Effector memory CD8-positive, alpha-beta T cell (primary cell): ENCODE data around the gene IL1B.
"Not testable (repeated sequence)": the region's sequence is repeated elsewhere in the genome, so short reads cannot be mapped to it uniquely, and the experiment has no call there.

Source experiments
- ATAC-seq: fragments of 150-1000 bp; cut with Tn5 transposase; replicated peaks from 2 replicates; pipeline ENCODE4 v1.10.0; 2021; ENCODE audit warnings: mild to moderate bottlenecking, moderate library complexity
- DNase-seq, 3 experiments: peaks; one replicate each; pipeline ENCODE4 v3.0.0; 2021
- H3K27ac Mint-ChIP-seq, 2 donors: one replicate each; pipeline ENCODE4 v1.8.0; 2022; ENCODE audit warnings: mild to moderate bottlenecking in 2 of 2, mixed read lengths in 2 of 2, moderate library complexity in 2 of 2
- H3K27me3 Mint-ChIP-seq, 2 donors: one replicate each; pipeline ENCODE4 v1.8.0; 2022; ENCODE audit warnings: mixed read lengths in 2 of 2
- H3K36me3 Mint-ChIP-seq: one replicate; pipeline ENCODE4 v1.8.0; 2022; ENCODE audit warnings: mild to moderate bottlenecking, moderate library complexity, mixed read lengths; ENCODE audit not compliant: insufficient read depth
- H3K4me1 Mint-ChIP-seq, 2 donors: one replicate each; pipeline ENCODE4 v1.8.0; 2022; ENCODE audit warnings: low read depth in 2 of 2, mixed read lengths in 2 of 2
- H3K4me3 Mint-ChIP-seq, 2 donors: one replicate each; pipeline ENCODE4 v1.8.0; 2022; ENCODE audit warnings: mild to moderate bottlenecking in 2 of 2, mixed read lengths in 2 of 2, moderate library complexity in 2 of 2
- H3K9me3 Mint-ChIP-seq, 2 donors: one replicate each; pipeline ENCODE4 v1.8.0; 2022; ENCODE audit warnings: mixed read lengths in 2 of 2

The IL1B gene

DNA sequence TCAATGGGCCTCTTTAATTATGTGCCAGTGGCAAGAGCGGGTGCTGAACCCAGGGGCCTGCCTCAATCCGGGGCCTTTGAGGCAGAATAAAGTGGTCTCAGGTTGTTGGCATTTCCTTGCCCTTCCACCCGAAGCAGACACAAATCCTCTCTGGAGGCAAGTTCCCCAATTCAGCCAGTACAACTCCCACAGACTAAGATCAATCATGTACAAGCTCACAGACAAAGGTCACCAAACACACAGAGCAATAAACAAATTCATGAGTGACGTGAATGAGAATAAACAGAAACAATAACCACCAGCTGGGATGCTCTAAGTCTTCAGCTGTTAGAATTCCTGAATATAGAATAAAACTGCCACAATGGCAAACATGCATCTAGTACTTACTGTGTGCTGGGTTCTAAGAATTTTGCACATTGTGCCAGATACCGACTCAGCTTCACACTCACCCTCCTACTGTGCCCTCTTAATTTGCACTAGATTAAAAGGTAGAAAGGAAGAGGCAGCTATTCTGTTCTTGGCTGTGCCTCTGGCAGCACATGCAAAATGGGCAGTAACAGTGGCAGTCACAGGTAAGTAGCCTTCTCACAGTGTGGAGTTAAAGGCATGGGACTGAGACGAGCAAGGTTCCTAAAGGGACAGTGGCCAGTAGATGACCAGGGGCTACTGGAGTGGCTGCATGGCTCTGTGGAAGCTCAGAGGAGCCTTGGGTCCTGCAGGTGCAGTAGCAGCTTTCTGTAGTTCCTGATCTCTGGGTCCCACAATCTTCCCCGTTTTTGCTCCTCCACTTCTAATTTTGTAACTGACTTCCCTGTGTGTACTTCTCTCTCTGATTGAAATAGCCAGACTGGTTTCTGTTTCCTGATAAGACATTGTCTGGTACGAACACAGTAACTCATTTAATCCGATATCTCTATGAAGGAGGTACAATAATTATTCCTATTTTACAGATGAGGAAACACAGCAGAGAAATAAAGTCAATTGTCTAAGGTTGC is 34.6 kb upstream of the IL1B start:
- Mint-ChIP-seq H3K36me3 (no peaks in the 10 kb centered on the region), H3K4me1 (no peaks in the 10 kb centered on the region), H3K27me3 (peaks cover 44 to 47% of the 10 kb centered on the region in 2 donors), H3K9me3 (no peaks in the 10 kb centered on the region), H3K27ac (no peak overlapping the region), H3K4me3 (no peak overlapping the region)
- no peak for DNase-seq
- ATAC-seq = no peak

DNA sequence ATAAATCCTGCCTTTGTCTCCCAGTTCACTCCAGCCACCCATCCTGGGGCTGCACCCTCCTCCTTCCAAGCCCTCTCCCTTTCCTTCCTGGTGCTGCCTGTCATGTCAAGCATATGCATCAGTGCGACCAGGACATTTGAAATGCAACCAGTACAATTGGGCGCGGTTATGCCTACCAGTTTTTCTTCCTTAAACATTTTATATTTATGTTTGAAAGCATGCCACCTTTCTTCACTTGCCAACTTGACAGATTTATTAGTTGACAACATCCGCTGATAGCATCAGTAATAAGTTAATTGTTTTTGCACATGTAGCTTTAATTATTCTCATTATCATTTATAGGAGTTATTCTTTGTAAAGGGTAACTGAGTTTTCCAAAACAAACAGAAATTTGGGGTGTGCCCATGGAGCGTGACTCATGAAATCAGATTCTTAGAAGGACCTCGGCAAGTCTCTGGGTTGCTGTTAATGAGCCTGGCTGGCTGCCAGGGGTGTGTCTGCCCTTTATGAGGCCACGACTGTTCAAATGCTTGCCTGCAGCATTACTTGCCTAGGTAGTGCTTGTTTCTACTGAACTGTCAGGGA is 32.8 kb upstream of the IL1B start:
- H3K4me1 Mint-ChIP-seq = no peaks in the 10 kb centered on the region
- peaks cover 37 to 47% of the 10 kb centered on the region in 2 donors for H3K27me3 Mint-ChIP-seq
- DNase-seq (no peak), ATAC-seq (no peak)
- no peak overlapping the region for H3K27ac Mint-ChIP-seq
- H3K36me3 Mint-ChIP-seq = no peaks in the 10 kb centered on the region
- H3K9me3 Mint-ChIP-seq = no peaks in the 10 kb centered on the region
- H3K4me3 Mint-ChIP-seq = no peak overlapping the region

DNA sequence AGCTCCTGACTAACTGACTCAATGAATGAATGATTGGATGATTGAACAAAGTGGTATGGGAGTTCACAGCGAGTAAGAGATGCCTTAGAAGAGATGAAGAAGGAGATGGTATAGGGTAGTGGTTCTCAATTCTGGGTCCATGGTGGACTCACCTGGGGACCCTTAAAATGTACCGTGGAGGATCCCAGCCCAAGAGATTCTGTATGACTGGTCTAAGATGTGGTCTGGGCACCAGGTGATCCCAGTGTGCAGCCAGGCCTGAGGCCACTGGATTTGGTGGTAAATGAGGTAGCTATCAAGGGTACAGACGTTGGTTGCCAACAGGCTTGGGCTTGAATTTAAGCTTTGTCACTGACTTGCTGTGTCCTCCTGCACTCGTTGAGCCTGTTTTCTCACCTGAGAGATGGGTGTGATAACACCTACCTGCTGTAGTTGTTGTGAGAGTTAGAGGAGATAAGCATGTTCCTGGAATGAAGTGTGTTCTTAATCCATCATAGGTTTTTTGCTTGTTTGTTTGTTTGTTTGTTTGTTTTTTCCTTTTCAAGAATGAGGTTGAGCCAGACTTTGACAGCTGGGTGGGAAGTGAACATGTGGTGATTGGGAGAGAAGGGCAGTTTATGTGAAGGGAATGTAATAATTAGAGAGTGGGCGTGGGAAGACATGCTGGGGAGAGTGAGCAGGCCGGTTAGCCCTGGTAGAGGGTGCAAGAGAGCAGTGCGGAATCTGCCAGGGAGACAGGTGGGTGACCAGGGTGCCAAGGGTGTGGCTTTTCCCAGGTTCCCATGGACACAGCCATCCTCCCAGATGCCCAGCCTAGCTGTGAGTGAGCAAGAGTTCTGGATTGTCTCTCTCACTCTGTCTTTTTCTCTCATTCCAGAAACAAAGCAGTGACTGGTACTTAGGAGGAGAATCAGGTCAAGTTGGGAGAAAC is 31.4 kb upstream of the IL1B start:
- Mint-ChIP-seq H3K27ac (no peak overlapping the region), H3K4me1 (no peaks in the 10 kb centered on the region), H3K9me3 (no peaks in the 10 kb centered on the region), H3K4me3 (no peak overlapping the region), H3K27me3 (peaks cover 37 to 46% of the 10 kb centered on the region in 2 donors), H3K36me3 (no peaks in the 10 kb centered on the region)
- ATAC-seq (no peak), DNase-seq (no peak)

DNA sequence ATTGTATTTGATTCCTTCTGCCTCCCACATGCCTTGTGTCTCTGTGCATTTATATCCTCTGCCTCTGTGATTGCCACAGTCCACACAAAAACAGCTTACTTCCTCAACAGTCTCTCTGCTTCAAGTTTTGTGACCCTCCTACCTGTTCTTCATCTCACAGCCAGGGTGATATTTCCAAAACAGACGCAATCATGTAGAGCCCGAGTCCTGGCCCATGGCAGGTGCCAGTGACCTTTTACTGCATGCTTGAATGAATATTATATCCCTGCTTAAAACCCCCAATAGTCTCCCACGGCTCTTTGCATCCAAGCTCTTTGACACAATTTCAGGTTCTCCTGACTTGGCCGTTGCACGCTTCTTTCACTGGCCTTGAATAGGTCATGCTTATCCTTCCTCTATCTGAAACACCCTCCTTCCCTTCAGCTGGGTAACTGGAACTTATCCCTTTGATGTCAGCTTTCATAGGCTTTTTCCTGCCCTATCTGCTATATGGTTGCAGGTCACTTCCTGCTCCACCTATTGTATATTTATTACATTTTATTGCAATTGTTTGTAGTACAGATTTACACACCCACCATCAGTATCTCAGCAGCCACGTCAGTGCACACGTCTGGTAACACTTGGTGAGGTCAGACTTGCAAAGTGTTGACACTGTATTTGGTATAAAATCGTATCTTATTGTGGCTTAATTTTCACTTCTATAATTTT is 29.7 kb upstream of the IL1B start:
- H3K9me3 Mint-ChIP-seq = no peaks in the 10 kb centered on the region
- peaks cover 30 to 33% of the 10 kb centered on the region in 2 donors for H3K27me3 Mint-ChIP-seq
- H3K4me1 Mint-ChIP-seq = no peaks in the 10 kb centered on the region
- H3K27ac Mint-ChIP-seq = no peak overlapping the region
- no peaks in the 10 kb centered on the region for H3K36me3 Mint-ChIP-seq
- DNase-seq (no peak), ATAC-seq (no peak)
- no peak overlapping the region for H3K4me3 Mint-ChIP-seq

DNA sequence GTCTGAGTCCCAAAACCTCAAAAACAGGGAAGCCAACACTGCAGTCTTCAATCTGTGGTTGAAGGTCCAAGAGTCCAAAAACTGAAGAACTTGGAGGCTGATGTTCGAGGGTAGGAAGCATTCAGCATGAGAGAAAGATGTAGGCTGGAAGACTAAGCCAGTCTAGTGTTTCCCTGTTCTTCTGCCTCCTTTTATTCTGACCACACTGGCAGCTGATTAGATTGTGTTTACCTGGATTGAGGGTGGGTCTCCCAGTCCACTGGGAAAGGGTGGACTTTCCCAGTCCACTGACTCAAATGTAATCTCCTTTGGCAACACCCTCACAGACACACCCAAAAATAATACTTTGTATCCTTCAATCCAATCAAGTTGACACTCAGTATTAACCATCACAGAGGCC is 27.5 kb upstream of the IL1B start:
- Mint-ChIP-seq H3K36me3 (no peaks in the 10 kb centered on the region), H3K27ac (no peak overlapping the region), H3K4me3 (no peak overlapping the region), H3K4me1 (no peaks in the 10 kb centered on the region), H3K27me3 (peaks cover 18 to 20% of the 10 kb centered on the region in 2 donors), H3K9me3 (no peaks in the 10 kb centered on the region)
- no peak for ATAC-seq
- DNase-seq = no peak

DNA sequence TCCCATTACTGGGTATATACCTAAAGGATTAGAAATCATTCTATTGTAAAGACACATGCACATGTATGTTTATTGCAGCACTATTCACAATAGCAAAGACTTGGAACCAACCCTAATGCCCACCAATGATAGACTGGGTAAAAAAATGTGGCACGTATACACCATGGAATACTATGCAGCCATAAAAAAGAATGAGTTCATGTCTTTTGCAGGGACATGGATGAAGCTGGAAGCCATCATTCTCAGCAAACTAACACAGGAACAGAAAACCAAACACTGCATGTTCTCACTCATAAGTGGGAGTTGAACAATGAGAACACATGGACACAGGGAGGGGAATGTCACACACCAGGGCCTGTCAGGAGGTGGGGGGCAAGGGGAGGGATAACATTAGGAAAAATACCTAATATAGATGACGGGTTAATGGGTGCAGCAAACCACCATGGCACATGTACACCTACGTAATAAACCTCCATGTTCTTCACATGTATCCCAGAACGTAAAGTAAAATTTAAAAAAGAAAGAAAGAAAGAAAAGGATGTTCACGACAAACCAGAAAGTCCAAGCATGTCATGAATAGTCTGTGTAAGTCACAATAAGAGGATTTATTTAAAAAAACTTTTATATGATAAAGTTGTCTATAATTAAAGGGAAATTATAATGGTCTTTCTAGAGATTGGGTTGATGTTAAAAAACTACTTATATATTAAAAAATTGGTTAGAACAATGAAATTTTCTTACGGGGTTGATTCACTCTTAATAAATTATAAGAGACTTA is 23.0 kb upstream of the IL1B start:
- not testable (repeated sequence) for H3K27ac Mint-ChIP-seq, H3K36me3 Mint-ChIP-seq, H3K9me3 Mint-ChIP-seq, H3K27me3 Mint-ChIP-seq, DNase-seq, ATAC-seq, H3K4me3 Mint-ChIP-seq, H3K4me1 Mint-ChIP-seq

DNA sequence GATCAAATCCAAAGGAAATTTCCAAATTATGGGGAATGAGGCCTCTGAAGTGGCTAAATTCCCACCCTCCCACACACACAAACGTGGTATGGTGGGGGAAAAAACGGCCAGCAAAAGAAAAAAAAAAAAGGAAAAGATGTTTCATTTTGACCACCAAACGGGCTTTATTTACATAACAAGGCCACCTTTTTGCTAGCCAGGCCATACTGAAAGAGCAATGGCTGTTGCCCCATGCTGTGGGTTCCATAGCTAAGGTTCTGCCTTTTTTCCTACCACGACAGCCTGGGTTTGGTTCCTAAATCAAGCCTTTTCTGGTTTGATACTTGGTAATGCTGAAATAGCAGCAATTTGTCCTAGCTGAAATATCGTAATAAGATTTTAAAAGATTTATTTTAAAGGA is 14.0 kb upstream of the IL1B start:
- Mint-ChIP-seq H3K4me3 (no peak overlapping the region), H3K27ac (no peak overlapping the region), H3K27me3 (peaks cover 55 to 62% of the 10 kb centered on the region in 2 donors), H3K4me1 (peaks cover 0 to 3% of the 10 kb centered on the region in 2 donors), H3K9me3 (no peaks in the 10 kb centered on the region), H3K36me3 (no peaks in the 10 kb centered on the region)
- no peak for ATAC-seq
- no peak for DNase-seq

DNA sequence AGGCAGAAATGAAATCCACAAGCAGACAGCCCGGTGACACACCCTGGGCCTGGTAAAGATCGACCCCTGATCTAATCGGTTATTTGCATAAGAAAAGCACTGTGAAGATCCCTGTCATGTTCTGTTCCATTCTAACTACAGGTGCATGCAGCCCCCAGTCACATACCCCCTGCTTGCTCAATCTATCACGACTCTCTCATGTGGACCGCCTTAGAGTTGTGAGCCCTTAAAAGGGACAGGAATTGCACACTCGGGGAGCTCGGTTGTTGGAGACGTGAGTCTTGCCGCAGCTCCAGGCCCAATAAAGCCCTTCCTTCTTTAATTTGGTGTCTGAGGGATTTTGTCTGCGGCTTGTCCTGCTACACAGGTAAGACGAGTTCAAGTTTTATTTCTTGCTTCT is 13.4 kb upstream of the IL1B start:
- no peak overlapping the region for H3K27ac Mint-ChIP-seq
- no peak for ATAC-seq
- H3K27me3 Mint-ChIP-seq = peaks cover 58 to 65% of the 10 kb centered on the region in 2 donors
- no peak for DNase-seq
- H3K4me1 Mint-ChIP-seq = peaks cover 0 to 3% of the 10 kb centered on the region in 2 donors
- H3K4me3 Mint-ChIP-seq = no peak overlapping the region
- H3K36me3 Mint-ChIP-seq = no peaks in the 10 kb centered on the region
- H3K9me3 Mint-ChIP-seq = no peaks in the 10 kb centered on the region

DNA sequence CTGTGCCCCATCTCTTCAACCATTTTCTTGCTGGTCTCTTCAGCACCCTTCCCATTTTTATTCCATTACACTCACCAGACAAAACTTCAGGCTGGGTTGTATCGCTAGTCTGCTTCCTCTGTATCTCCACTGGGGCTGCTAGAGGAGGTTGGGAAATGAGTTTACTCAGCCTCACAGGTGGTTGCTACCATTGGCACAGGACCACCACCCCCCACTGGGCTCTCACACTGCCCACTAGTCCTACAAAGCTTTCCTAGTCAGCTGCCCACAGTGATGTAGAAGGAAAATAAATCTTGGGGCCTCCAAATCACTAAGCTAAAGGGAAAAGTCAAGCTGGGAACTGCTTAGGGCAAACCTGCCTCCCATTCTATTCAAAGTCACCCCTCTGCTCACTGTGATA is 12.3 kb upstream of the IL1B start:
- Mint-ChIP-seq H3K36me3 (no peaks in the 10 kb centered on the region), H3K9me3 (no peaks in the 10 kb centered on the region), H3K27ac (no peak overlapping the region), H3K4me1 (peaks cover 0 to 3% of the 10 kb centered on the region in 2 donors), H3K4me3 (no peak overlapping the region), H3K27me3 (peaks cover 54 to 65% of the 10 kb centered on the region in 2 donors)
- ATAC-seq = no peak
- DNase-seq = no peak

DNA sequence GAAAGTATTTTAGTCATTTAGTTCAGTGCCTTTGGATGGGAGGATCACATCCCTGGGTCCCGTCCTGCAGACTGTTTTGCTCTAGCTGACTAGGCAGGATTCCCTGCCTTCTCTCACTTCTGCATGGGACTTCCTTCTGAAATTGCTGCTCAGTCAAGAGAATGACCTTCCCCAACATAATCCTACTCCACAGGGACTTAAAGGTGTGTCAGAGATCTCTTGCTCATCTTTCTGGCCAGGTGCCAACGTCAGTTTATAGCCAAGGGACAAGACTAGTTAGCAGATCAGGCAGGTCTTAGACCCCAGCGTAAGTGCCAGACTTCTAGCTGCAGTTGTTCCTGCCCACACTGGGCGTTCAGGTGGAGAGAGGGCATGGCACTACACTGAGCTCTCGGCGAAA is 9.5 kb upstream of the IL1B start:
- DNase-seq (no peak), ATAC-seq (no peak)
- Mint-ChIP-seq H3K4me3 (no peak overlapping the region), H3K36me3 (no peaks in the 10 kb centered on the region), H3K4me1 (peaks cover 0 to 3% of the 10 kb centered on the region in 2 donors), H3K27ac (no peak overlapping the region), H3K27me3 (peaks cover 46 to 74% of the 10 kb centered on the region in 2 donors), H3K9me3 (no peaks in the 10 kb centered on the region)

DNA sequence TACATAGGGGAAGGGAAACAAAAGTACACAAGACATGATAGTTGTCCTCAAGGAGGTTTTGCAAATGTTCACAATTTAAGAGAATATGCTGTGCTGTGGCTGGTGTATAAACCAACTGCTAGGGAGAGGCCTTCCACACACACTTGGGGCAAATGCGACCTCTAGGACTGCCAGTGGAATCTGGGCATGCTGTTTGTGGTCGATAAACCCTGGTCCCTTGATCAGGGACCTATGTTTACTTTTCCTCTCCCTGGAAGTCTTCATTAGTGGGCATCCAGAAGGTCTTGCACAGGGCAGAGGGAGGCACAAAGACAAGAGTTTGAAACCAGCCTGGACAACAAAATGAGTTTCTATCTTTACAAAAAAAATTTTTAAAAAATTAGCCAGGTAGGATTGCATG is 7.3 kb upstream of the IL1B start:
- Mint-ChIP-seq H3K4me1 (peaks cover 0 to 3% of the 10 kb centered on the region in 2 donors), H3K4me3 (no peak overlapping the region), H3K36me3 (no peaks in the 10 kb centered on the region), H3K9me3 (no peaks in the 10 kb centered on the region), H3K27me3 (peaks cover 42 to 77% of the 10 kb centered on the region in 2 donors), H3K27ac (no peak overlapping the region)
- DNase-seq (no peak), ATAC-seq (no peak)

DNA sequence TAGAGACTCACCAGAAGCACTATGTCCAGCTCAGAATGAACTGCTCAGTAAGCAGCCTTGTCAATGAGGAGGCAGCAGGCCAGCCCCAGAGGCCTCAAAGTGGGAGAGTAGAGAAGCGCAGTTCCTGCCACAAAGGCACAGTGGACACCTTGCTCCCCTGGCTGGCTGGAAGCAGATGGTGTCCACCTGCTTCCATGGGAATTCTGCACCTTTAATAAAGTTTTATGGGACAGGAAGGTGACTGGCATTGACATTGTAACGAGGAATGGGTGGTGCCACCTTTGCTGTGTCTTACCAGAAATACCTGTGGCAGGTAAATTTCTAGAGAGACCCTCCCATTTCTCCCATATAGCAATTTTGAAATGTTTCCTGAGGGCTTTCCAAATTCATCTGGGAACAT is 6.7 kb upstream of the IL1B start:
- H3K4me3 Mint-ChIP-seq = no peak overlapping the region

More for the DNA sequence above, 6.7 kb upstream of the IL1B start:
- Mint-ChIP-seq H3K9me3 (no peaks in the 10 kb centered on the region), H3K27ac (no peak overlapping the region), H3K4me1 (no peaks in the 10 kb centered on the region), H3K36me3 (no peaks in the 10 kb centered on the region), H3K27me3 (peaks cover 39 to 77% of the 10 kb centered on the region in 2 donors)
- no peak for ATAC-seq
- no peak for DNase-seq
